MM.1S (cell line): ENCODE data around the gene ALDH2.

Source experiments
- DNase-seq: peaks from one replicate; pipeline ENCODE4 v3.0.0-alpha.2; 2015
- H2AFZ ChIP-seq: fragments of 300-600 bp; sonication (generic); 2 replicates; pipeline ENCODE4 v1.6.0; 2016; ENCODE audit warnings: antibody characterized with exemption, low read length
- H3F3A ChIP-seq: fragments of 300-600 bp; sonication (generic); 2 replicates; pipeline ENCODE4 v1.6.1; 2016; ENCODE audit warnings: mild to moderate bottlenecking, antibody characterized with exemption, low read length, moderate library complexity, mixed read lengths; ENCODE audit not compliant: insufficient read depth
- H3K27ac ChIP-seq: fragments of 300-600 bp; sonication (generic); 2 replicates; pipeline ENCODE4 v1.5.1; 2016; ENCODE audit warnings: mild to moderate bottlenecking, low read length
- H3K27me3 ChIP-seq: fragments of 300-600 bp; sonication (generic); replicated peaks from 2 replicates; pipeline ENCODE4 v1.6.0; 2016; ENCODE audit warnings: low read length; ENCODE audit not compliant: insufficient read depth
- H3K36me3 ChIP-seq: fragments of 300-600 bp; sonication (generic); replicated peaks from 2 replicates; pipeline ENCODE4 v1.6.1; 2016; ENCODE audit warnings: mild to moderate bottlenecking, low read length, mixed read lengths; ENCODE audit not compliant: insufficient read depth
- H3K4me1 ChIP-seq: fragments of 300-600 bp; sonication (generic); 2 replicates; pipeline ENCODE4 v1.6.1; 2016; ENCODE audit warnings: low read length, mixed read lengths
- H3K4me2 ChIP-seq: fragments of 300-600 bp; sonication (generic); 2 replicates; pipeline ENCODE4 v1.6.0; 2016; ENCODE audit warnings: low read depth, low read length
- H3K4me3 ChIP-seq: fragments of 300-600 bp; sonication (generic); 2 replicates; pipeline ENCODE4 v1.5.1; 2016; ENCODE audit warnings: low read length, mixed read lengths
- H3K79me2 ChIP-seq: fragments of 300-600 bp; sonication (generic); 2 replicates; pipeline ENCODE4 v1.6.1; 2016; ENCODE audit warnings: mixed run types, low read length, mixed read lengths
- H3K9ac ChIP-seq: fragments of 300-600 bp; sonication (generic); 2 replicates; pipeline ENCODE4 v1.6.1; 2016; ENCODE audit warnings: low read length, mixed read lengths
- H3K9me2 ChIP-seq: fragments of 300-600 bp; sonication (generic); replicated peaks from 2 replicates; pipeline ENCODE4 v1.6.1; 2016; ENCODE audit warnings: mild to moderate bottlenecking, low read length, mixed read lengths; ENCODE audit not compliant: insufficient read depth
- H3K9me3 ChIP-seq: fragments of 300-600 bp; sonication (generic); replicated peaks from 2 replicates; pipeline ENCODE4 v1.6.1; 2016; ENCODE audit warnings: mild to moderate bottlenecking, low read length, mixed read lengths; ENCODE audit not compliant: insufficient read depth
- H4K20me1 ChIP-seq: fragments of 300-600 bp; sonication (generic); 2 replicates; pipeline ENCODE4 v1.6.1; 2016; ENCODE audit warnings: mild to moderate bottlenecking, low read length, moderate library complexity, mixed read lengths; ENCODE audit not compliant: insufficient read depth
- CTCF ChIP-seq: fragments of 300-600 bp; sonication (generic); IDR thresholded peaks from 2 replicates; pipeline ENCODE4 v1.5.1; 2016; ENCODE audit warnings: antibody characterized with exemption, low read length, mixed read lengths
- EZH2 ChIP-seq: fragments of 300-600 bp; sonication (generic); optimal IDR thresholded peaks from 2 replicates; pipeline ENCODE3; 2017; ENCODE audit warnings: low read depth, mild to moderate bottlenecking, antibody characterized with exemption, low read length, mixed read lengths
- EZH2phosphoT487 ChIP-seq: fragments of 300-600 bp; sonication (generic); IDR thresholded peaks from 2 replicates; pipeline ENCODE4 v1.6.1; 2018; ENCODE audit warnings: antibody characterized with exemption, low read length

The ALDH2 gene

DNA sequence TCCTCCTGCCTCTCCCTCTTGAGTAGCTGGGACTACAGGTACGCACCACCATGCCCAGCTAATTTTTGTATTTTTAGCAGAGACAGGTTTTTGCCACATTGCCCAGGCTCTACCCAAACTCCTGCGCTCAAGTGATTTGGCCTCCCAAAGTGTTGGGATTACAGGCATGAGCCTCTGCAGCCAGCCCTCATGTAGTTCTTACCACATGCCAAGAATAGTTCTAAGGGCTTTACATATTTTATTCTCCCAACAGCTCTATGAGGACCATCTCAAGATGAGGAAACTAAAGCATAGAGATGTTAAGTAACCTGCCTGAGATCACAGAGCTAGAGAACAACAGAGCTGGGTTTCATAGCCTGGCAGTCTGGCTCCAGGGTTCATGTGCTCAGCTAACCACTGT, 37.9 kb upstream of the ALDH2 start:
- Histone ChIP-seq H3K9ac (no peak overlapping the region), H3K4me1 (no peaks in the 10 kb centered on the region), H3K9me2 (no peaks in the 10 kb centered on the region), H3K4me2 (no peak overlapping the region), H4K20me1 (no peaks in the 10 kb centered on the region), H3K27me3 (no peaks in the 10 kb centered on the region), H3K79me2 (no peaks in the 10 kb centered on the region), H3K27ac (no peak overlapping the region), H2AFZ (no peak overlapping the region), H3K9me3 (no peaks in the 10 kb centered on the region), H3K36me3 (no peaks in the 10 kb centered on the region), H3K4me3 (no peak overlapping the region), H3F3A (no peaks in the 10 kb centered on the region)
- DNase-seq: no peak
- no peak for TF ChIP-seq EZH2phosphoT487
- no peak for TF ChIP-seq EZH2
- TF ChIP-seq CTCF: no peak

- Histone ChIP-seq H3K27ac (no peak overlapping the region), H3K79me2 (no peaks in the 10 kb centered on the region), H3K9me2 (no peaks in the 10 kb centered on the region), H3K27me3 (no peaks in the 10 kb centered on the region), H3K4me2 (no peak overlapping the region), H3K4me3 (no peak overlapping the region), H3K9ac (no peak overlapping the region), H3K9me3 (no peaks in the 10 kb centered on the region), H4K20me1 (no peaks in the 10 kb centered on the region), H3K36me3 (no peaks in the 10 kb centered on the region), H3F3A (no peaks in the 10 kb centered on the region), H2AFZ (no peak overlapping the region), H3K4me1 (no peaks in the 10 kb centered on the region)
- no peak for DNase-seq
- TF ChIP-seq CTCF (no peak), EZH2 (no peak), EZH2phosphoT487 (no peak)
Measured at GRCh38 chr12:111730420-111730819, 36.3 kb upstream of the ALDH2 start.

GRCh38 chr12:111732786-111733185, 33.9 kb upstream of the ALDH2 start:
- Histone ChIP-seq H3K4me2 (no peak overlapping the region), H3K9me3 (no peaks in the 10 kb centered on the region), H4K20me1 (no peaks in the 10 kb centered on the region), H3K27me3 (no peaks in the 10 kb centered on the region), H3K9ac (no peak overlapping the region), H3K4me1 (no peaks in the 10 kb centered on the region), H3K27ac (no peak overlapping the region), H3K4me3 (no peak overlapping the region), H2AFZ (no peak overlapping the region), H3K9me2 (no peaks in the 10 kb centered on the region), H3F3A (no peaks in the 10 kb centered on the region), H3K79me2 (no peaks in the 10 kb centered on the region), H3K36me3 (no peaks in the 10 kb centered on the region)
- no peak for TF ChIP-seq EZH2
- no peak for TF ChIP-seq CTCF
- no peak for TF ChIP-seq EZH2phosphoT487
- no peak for DNase-seq
